SH-SY5Y (cell line): Measurements from ENCODE around the gene TJP3.

ENCODE experiments used
- GATA2 ChIP-seq: IDR thresholded peaks from 2 replicates; pipeline ENCODE4 v1.6.1; 2011; ENCODE audit warnings: mild to moderate bottlenecking, low read depth, low read length
- GATA3 ChIP-seq: IDR thresholded peaks from 2 replicates; pipeline ENCODE4 v1.6.1; 2011; ENCODE audit warnings: low read depth, mild to moderate bottlenecking, low read length, moderate library complexity

TJP3 gene

DNA sequence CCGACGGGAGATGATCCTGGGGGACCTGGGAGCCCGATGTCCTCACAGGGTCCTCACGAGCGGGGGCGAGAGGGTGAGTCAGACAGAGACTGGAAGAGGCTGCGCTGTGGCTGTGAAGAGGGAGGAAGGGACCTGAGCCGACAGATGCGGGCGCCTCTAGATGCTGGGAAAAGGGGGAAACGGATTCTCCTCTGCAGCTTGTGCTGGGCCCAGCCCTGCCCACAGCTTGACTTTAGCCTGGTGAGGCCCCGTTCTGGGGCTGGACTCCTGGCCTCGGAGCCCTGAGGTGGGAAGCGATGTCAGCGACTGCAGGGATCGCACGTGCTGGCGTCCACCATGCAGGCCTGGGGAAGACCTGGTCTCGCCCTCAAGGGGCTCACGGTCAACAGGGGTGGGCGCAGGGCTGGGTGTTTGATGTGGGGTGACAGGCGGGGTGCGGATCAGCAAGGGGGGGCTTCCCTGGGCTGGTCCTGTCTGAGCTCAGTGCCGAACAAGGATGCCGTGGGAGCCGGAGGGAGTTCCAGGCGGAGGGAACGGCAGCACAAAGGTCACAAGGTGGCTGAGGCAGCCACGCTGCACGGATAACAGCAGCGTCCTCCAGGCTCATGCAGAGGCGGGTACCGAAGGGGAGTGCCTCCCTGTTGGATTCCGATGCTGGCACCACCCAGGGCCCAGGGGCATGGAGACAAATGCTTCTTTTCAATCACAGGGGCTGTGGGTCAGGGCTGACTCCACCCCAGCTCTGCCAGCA is 39.7 kb upstream of the TJP3 start:
- TF ChIP-seq GATA3 (no peak), GATA2 (no peak)

DNA sequence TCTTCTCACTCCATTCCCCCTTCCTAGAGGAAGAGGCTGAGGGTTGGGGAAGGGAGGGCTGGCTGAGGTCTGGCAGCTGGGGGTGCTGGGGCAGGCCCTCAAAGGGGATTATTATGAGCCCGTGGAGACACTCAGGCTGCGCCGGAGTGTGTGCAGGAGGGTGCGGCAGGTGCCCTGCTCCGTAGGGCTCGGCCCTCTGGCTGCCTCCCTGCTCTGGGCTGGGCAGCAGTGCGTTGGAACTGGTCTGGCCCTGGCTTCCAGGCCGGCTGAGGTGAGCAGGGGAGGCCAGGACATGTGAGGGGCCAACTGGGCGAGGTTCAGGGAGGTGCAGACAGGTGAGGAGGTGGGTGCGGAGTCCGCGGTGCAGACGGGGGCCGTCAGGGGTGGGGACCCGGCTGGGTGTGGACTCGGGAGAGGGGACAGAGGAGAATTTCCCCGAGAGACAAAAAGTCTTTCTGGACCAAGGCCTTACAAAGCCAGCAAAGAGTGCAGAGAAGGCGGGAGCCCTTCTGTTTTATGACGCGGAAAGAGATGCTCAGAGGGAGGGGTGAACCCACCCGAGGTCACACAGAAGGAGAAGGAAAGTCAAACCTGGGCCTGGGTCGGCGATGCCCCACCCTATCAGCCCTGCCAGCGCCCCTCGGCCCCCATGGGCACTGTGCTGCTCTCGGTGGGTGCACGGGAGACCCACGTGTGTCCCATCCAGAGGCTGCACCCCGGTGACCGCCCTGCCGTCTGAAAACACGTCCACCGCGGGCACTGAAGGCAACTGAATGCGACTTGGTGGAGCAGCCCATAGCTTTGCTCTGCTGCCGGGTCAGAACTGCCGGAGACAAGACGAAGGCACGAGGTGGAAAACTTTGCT is 38.9 kb upstream of the TJP3 start:
- TF ChIP-seq GATA2 (no peak), GATA3 (no peak)

DNA sequence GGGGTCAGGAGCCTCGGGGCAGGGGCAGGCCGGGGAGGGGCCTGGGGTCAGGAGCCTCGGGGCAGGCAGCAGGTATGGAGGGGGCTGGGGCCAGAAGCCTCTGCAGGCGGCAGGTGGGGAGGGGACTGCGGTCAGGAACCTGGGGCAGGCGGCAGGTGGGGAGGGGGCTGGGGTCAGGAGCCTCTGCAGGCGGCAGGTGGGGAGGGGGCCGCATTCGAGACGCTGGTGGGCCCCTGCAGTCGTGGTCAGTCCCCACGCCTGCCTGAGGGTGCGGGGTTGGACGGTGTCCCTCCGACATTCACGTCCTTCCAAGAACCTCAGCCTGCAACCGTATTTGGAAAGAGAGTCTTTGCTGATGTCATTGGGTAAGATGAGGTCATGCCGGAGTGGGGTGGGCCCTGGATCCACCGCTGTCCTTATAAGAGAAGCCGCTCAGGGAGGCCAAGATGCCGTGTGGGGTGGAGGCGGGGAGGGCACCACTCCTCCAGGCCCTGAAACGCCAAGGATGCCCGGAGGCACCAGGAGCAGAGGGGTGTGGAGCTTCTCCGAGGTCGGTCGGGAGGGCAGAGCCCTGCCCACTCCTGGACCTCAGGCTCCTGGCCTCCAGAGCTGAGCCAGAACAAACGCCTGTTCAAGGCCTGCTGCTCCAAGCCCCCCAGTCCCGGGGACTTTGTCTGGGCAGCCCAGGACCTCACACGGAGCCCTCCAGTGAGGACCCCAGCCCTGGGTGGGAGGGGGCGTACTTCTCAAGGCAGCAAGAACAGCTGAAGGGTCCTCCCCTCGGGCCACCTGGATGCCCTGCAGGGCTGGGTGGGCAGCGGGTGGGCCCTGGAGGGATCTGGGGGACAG is 38.0 kb upstream of the TJP3 start:
- no peak for TF ChIP-seq GATA3
- no peak for TF ChIP-seq GATA2

DNA sequence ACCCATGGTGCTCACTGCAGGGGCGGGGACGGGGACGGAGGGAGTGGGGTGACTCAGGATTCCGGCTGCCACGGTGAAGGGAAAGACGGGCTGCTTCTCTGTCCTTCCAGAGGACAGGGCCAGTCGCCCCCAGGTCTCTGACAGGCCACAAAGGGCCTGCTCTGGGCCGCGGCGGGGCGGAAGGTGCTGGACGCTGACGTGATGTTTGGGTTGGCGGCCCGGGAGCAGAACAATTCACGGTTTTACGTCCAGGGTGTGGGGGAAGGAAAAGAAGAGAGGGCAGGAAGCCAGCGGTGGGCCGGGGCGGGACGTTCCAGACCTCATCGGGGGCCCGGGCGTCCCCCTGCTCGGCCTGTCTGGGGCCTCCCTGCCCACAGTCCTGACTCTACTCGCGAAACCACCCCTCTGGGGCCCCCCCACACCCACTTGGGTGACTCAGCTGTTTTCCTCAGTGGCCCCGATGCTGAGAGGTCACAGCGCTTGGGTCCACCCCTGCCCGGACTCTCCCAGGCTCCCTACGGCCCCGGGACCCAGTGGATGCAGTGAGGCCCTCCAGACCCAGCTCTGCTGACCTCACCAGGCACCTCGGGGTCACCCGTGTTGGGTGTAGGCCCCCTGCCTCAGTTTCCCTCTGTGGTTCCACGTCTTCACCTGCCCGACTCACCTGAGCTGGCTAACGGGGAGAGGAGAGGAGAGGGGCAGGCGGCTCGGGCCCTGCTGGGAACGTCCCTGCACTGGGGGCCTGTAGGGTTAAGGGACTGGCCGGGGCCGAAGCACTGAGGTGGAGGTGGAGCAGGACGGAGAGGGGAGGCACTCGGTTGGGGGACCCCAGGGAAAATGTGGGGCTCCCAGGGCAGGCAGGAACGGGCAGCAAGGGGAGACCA is 37.1 kb upstream of the TJP3 start:
- TF ChIP-seq GATA2: no peak
- no peak for TF ChIP-seq GATA3

DNA sequence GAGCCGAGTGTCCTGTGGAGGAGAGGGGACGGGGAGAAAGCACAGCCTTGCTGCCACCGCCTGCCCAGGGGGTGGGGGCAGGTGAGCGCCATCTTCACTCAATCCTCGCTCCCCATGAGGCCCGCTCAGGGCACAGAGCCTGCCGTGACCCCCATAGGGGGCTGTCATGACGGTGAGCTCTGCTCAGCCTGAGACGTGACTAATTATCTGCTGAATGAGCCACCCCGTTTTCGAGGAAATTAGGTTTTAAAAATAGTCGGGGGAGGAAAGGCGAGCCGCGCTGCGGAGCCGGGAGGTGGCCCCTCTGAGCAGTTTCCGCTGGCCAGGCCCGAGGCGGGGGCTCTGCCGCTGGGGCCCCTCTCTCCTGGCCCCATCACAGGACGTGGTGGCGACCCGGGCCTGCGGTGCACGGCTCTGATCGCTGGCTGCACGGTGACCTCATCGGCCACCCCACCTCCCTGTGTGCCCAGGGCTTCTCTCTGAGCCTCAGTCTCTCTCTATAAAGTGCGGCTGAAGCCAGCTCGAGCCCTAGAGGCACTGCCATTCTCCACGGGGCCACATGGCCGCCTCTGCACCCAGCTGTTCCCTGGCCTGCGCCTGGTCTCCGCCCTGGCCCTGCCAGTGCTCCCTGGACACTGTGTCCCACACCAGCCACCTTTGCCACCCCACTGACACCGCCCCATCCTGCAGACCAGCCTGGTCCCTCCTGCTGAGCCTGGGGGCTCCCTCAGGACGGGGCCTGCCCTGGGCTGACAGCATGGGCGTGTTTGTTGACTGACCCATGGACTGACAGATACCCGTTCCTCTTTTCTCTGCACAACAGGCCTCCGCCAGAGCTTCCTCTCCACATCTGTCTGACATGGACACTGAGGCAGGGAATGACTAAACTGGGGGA is 36.3 kb upstream of the TJP3 start:
- TF ChIP-seq GATA2 (no peak), GATA3 (no peak)

DNA sequence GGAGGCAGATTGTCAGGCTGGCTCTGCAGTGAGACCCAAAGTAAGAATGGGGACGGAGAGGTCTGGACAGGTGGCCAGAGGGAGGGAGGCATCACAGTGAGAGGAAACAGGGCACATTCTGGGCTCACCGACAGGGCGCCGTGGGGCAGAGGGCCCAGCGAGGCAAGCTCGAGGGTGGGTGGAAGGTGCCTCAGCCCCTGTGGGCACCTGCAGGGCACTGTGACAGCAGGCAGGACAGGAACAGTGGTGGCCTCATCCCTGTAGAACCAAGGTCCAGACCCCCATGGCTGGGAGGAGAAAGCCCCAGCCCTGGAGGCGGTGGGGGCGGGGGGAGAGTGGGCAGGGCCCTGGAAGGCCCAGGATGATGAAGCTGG is 35.6 kb upstream of the TJP3 start:
- TF ChIP-seq GATA2: no peak
- no peak for TF ChIP-seq GATA3

DNA sequence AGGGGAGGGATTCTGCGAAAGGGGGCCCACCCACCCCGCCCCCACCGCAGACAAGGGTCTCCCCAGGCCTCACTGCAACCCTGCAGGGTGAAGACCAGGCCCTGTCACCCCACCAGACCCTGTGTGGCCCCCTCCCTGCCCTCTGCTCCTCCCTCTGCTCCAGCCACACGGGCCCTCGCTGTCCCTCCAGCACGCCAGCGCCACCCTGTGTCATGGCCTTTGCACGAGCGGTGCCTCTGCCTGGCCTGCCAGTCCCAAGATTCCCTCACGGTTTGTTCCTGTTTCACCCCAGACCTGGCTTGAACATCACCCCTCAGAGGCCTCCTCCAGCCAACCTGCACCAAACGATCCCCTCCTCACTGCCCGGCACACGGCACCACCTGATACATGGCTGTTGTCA is 35.2 kb upstream of the TJP3 start:
- TF ChIP-seq GATA2 (no peak), GATA3 (no peak)

DNA sequence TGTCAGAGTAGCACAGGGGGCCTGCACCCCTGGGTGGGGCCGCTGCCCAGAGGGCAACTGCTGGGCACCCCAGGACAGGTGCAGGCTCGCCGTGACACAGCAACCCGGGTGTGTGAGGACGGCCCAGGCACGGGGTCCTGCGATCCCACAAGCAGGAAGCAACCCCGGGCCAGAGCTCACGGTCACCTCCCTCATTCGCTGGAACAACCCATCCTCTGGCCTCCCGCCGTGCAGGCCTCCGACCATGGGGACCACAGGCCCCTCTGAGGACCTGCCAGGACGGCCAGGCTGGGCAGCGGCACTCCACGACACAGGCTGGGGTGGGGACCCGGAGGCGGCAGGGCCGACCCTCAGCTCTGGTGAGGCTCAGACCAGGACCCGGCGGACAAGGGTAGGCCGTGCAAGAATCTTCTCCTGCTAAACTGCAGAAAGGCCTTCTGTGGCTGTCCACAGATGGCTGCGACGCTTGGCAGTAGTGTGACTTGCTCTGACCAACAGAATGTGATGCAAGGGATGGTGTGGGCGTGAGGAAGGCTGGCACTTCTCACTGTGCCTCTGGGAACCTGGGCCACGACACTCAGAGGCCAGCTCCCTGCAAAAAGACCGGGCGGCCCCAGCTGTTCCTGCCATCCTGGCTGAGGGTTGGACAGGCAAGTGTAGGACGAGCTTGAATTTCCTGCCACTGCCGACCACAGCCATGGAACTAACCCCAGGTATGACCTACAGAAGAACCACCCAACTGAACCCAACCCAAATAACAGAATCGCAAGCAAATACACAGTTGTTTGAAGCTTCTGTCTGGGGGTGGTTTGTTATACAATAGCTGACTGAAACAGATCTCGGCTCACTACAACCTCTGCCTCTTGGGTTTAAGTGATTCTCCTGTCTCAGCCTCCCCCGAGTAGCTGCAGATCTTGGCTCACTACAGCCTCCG is 34.4 kb upstream of the TJP3 start:
- TF ChIP-seq GATA2 (no peak), GATA3 (no peak)

DNA sequence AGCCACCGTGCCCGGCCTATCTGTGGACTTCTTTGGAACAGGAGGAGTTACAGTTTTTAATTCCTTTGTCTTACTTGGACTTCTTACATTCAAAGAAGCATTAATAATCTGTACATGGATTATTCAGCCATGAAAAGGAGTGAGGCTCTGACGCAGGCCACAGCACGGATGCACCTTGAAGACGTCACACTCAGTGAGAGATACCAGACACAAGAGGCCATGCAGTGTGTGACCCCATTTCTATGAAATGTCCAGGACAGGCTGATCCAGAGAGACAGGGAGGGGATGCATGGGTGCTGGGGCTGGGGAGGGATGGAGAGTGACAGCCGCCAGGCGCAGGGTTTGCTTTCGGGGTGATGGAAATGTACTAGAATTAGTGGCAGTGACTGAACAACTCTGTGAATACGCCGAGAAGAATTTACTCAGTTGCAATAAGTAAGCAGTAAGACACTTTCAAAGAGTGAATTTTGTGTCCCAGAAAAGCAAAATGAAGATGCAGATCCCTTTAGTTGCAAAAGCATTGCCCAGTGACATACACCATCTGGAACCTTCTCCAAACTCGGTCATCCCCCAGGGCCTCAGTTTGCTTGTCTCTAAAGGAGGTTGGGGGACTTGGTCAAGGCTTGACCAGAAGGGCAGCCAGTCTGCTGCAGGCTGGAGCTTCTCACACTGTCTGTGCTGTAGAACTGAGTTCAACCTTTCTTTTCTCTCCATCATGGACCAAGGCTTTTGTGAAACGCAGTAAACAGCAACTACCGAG is 33.2 kb upstream of the TJP3 start:
- TF ChIP-seq GATA3: no peak
- no peak for TF ChIP-seq GATA2

DNA sequence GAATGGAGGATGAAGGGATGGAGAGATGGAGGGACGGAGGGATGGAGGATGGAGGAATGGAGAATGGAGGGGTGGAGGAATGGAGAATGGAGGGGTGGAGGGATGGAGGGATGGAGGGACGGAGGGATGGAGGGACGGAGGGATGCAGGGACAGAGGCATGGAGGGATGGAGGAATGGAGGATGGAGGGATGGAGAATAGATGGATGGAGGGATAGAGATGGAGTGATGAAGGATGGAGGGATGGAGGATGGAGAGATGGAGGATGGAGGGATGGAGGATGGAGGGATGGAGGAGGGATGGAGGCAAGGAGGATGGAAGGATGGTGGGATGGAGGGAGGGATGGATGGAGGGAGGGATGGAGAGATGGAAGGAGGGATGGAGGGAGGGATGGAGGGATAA is 30.0 kb upstream of the TJP3 start:
- TF ChIP-seq GATA2 (no peak), GATA3 (no peak)

DNA sequence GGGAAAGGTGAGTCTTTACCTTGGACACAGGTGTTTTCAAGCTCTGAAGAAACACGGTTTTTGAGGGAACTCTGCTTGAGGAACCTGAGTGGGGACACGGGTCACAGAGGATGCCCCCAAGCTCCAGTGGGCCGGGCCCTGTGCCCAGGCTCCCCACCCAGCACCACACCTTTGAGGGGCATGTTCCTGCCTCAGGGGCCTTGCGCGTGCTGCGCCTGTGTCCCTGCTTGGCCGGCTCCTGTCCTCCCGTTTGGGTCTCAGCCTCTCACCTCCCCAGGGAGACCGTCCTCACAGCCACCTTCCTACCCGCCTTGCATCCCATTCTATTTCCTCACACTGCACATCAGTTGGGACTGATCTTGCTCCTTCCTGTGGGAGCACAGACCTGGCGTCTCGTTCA is 29.0 kb upstream of the TJP3 start:
- no peak for TF ChIP-seq GATA3
- TF ChIP-seq GATA2: no peak

DNA sequence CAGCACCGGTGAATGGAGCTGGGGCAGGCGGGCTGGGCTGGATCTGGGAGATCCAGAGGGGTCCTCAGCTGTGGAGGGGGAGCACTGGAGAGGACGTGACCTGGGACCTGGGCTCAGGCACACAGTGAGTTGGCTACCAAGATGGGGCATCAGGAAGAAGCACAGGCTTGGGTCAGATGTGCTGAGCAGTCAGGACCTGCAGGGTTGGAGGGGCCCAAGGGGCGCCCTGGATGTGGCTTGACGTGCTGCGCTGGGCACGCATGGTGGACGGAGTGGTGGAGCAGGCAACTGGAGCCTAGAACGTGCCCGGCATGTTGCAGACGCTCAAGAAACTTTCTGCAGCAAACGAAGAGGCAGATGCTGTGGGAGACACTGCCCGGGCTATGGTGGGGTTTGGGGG is 28.6 kb upstream of the TJP3 start:
- no peak for TF ChIP-seq GATA2
- no peak for TF ChIP-seq GATA3
